Measurements from ENCODE around the gene HSP90AA1. TPM values are rescaled to one million over a fixed set of nuclear protein-coding genes. Genes with fewer than 3 reads are reported as not detected.

The HSP90AA1 gene
- total RNA-seq, 1 experiment from 2014 or later = 464 TPM

DNA sequence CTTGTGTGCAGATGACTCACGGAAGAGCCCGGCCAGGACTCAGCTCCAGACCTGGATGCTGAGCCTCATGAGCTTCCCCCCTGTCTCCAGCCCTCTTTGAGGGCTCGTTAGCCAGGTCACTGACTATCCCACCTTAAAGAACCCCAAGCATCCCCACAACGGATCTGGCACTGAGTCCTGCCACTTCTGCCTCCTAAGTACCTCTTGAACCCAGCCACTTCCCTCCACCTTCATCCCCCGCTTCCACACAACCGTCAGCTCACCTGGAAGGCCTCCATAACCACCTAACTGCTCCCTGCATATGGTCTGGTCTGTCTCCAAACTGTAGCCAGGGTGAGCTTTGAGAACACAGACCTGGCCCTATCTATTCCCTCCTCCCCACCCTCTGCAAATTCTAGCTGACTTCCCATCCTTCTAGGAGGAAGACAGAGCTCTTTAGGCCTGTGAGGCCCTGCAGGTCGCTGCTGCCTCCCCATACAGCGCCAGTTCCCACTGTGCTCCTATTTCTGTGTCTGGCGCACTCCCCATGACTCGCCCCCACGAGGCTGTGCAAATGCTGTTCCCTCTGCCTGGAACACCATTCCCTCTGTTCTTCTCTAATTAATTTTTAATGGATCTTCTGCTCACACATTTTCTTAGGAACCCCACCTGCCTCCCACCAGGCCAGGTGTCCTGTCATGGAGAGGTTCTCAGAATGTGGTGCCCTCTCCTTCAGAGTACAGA, 2.9 kb upstream of the HSP90AA1 start:
- DNase-seq = no peak
- no peaks in the 10 kb centered on the region for H3K9me3 Mint-ChIP-seq (ENCODE audit: unreplicated experiment)
- peaks cover 44% of the 10 kb centered on the region for H3K36me3 Mint-ChIP-seq (ENCODE audit: insufficient read depth, unreplicated experiment)
- CTCF ChIA-PET = no interaction called here
- POLR2A ChIA-PET = no interaction called here
- intact Hi-C loops (cut with micrococcal nuclease; ENCODE audit: unreplicated experiment) = no loop called here
- no TSS peak for BruUV-seq (replicated peaks)
- peaks cover 4% of the 10 kb centered on the region; the same call in 1 of the 2 replicates for H3K36me3 ChIP-seq (ENCODE audit: control insufficient read depth, insufficient read depth, low read length)
- H3K4me1 Mint-ChIP-seq (ENCODE audit: low read depth, unreplicated experiment) = peaks cover 25% of the 10 kb centered on the region
- peak overlapping the region; percentile 63 for H3K4me3 Mint-ChIP-seq (ENCODE audit: unreplicated experiment)
- no peaks in the 10 kb centered on the region for H3K27me3 ChIP-seq (replicated peaks; ENCODE audit: control insufficient read depth, insufficient read depth, low read length)
- no peak for TF ChIP-seq CTCF (IDR thresholded peaks at IDR 0.05; ENCODE audit: insufficient read depth in 1 of 2, low read depth in 1 of 2, low read length in 1 of 2, severe bottlenecking in 1 of 2, unreplicated experiment in 1 of 2)
- no peaks in the 10 kb centered on the region for H3K9me3 ChIP-seq
- H3K27ac Mint-ChIP-seq (ENCODE audit: unreplicated experiment) = peak overlapping the region; percentile 71
- H3K4me1 ChIP-seq = peaks cover 20% of the 10 kb centered on the region
- H3K4me3 ChIP-seq (ENCODE audit: low read depth, low read length) = no peak overlapping the region
- no peaks in the 10 kb centered on the region for H3K27me3 Mint-ChIP-seq (ENCODE audit: insufficient read depth, unreplicated experiment)

GRCh38 chr14:102088012-102088792, 1.4 kb upstream of the HSP90AA1 start:
- TSS peak; percentile 59 for BruUV-seq (replicated peaks)
- ChIA-PET CTCF (interaction anchor here (1.4 kb wide), 1 partner anchor 25 kb away, joined by 7 read pairs; no protein-coding TSS in a partner anchor), POLR2A (interaction anchor here (0.6 to 1.0 kb wide), 4 partner anchors 9 to 1662 kb away, joined by 4 to 13 read pairs (median 5); no protein-coding TSS in a partner anchor)
- peaks cover 30% of the 10 kb centered on the region for H3K4me1 Mint-ChIP-seq (ENCODE audit: low read depth, unreplicated experiment)
- peaks cover 4% of the 10 kb centered on the region; the same call in 1 of the 2 replicates for H3K36me3 ChIP-seq (ENCODE audit: control insufficient read depth, insufficient read depth, low read length)
- H3K36me3 Mint-ChIP-seq (ENCODE audit: insufficient read depth, unreplicated experiment) = peaks cover 60% of the 10 kb centered on the region
- peak overlapping the region; percentile 83 for H3K4me3 ChIP-seq (ENCODE audit: low read depth, low read length)
- peaks cover 27% of the 10 kb centered on the region for H3K4me1 ChIP-seq
- peak in 1 of 2 experiments; percentile 37 for DNase-seq
- intact Hi-C loops (cut with micrococcal nuclease; ENCODE audit: unreplicated experiment) = no loop called here
- peak overlapping the region; percentile 71 for H3K27ac Mint-ChIP-seq (ENCODE audit: unreplicated experiment)
- H3K9me3 Mint-ChIP-seq (ENCODE audit: unreplicated experiment) = no peaks in the 10 kb centered on the region
- H3K27me3 ChIP-seq (replicated peaks; ENCODE audit: control insufficient read depth, insufficient read depth, low read length) = no peaks in the 10 kb centered on the region
- H3K4me3 Mint-ChIP-seq (ENCODE audit: unreplicated experiment) = peak overlapping the region; percentile 63
- no peak for TF ChIP-seq CTCF (IDR thresholded peaks at IDR 0.05; ENCODE audit: insufficient read depth in 1 of 2, low read depth in 1 of 2, low read length in 1 of 2, severe bottlenecking in 1 of 2, unreplicated experiment in 1 of 2)
- no peaks in the 10 kb centered on the region for H3K9me3 ChIP-seq
- H3K27me3 Mint-ChIP-seq (ENCODE audit: insufficient read depth, unreplicated experiment) = no peaks in the 10 kb centered on the region

DNA sequence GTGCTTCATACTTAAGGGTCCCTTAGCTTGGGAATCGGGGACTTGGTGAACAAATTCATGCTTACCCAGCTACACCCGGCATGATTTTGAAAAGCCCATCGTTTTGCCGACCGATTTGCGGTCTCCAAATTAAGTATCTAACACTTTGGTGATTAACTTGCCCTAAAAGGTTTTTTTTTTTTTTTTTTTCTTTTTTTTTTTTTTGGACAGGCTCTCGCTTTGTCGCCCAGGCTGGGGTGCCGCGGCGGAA, 843 bp upstream of the HSP90AA1 start:
- H3K4me1 ChIP-seq = peaks cover 27% of the 10 kb centered on the region
- peak overlapping the region; percentile 83 for H3K4me3 ChIP-seq (ENCODE audit: low read depth, low read length)
- no peak for DNase-seq
- intact Hi-C loops (cut with micrococcal nuclease; ENCODE audit: unreplicated experiment) = loop anchor here (1.0 kb wide), 3 partner anchors 9 to 139 kb away; no protein-coding TSS in a partner anchor
- BruUV-seq (replicated peaks) = no TSS peak
- TF ChIP-seq CTCF (IDR thresholded peaks at IDR 0.05; ENCODE audit: insufficient read depth in 1 of 2, low read depth in 1 of 2, low read length in 1 of 2, severe bottlenecking in 1 of 2, unreplicated experiment in 1 of 2) = no peak
- H3K4me3 Mint-ChIP-seq (ENCODE audit: unreplicated experiment) = peak overlapping the region; percentile 63
- CTCF ChIA-PET = interaction anchor here (0.7 to 1.4 kb wide), 2 partner anchors 24 to 39 kb away, joined by 7 to 11 read pairs; no protein-coding TSS in a partner anchor
- no peaks in the 10 kb centered on the region for H3K9me3 Mint-ChIP-seq (ENCODE audit: unreplicated experiment)
- POLR2A ChIA-PET = interaction anchor here (0.6 to 1.0 kb wide), 5 partner anchors 9 to 1661 kb away, joined by 4 to 14 read pairs (median 5); no protein-coding TSS in a partner anchor
- no peaks in the 10 kb centered on the region for H3K9me3 ChIP-seq
- H3K27me3 ChIP-seq (replicated peaks; ENCODE audit: control insufficient read depth, insufficient read depth, low read length) = no peaks in the 10 kb centered on the region
- peak overlapping the region; percentile 71 for H3K27ac Mint-ChIP-seq (ENCODE audit: unreplicated experiment)
- peaks cover 30% of the 10 kb centered on the region for H3K4me1 Mint-ChIP-seq (ENCODE audit: low read depth, unreplicated experiment)
- peaks cover 65% of the 10 kb centered on the region for H3K36me3 Mint-ChIP-seq (ENCODE audit: insufficient read depth, unreplicated experiment)
- peaks cover 4% of the 10 kb centered on the region; the same call in 1 of the 2 replicates for H3K36me3 ChIP-seq (ENCODE audit: control insufficient read depth, insufficient read depth, low read length)
- H3K27me3 Mint-ChIP-seq (ENCODE audit: insufficient read depth, unreplicated experiment) = no peaks in the 10 kb centered on the region

Data from Caco-2 (cell line).